NCI-H345 treated with DMSO at 0.1 percent for 48 hours (cell line): ENCODE results near the gene TF.

Source experiments
- DNase-seq: peaks from one replicate; lab custom pipeline; 2025; ENCODE audit not compliant: unreplicated experiment; lab: John Stamatoyannopoulos, UW

The TF gene

DNA sequence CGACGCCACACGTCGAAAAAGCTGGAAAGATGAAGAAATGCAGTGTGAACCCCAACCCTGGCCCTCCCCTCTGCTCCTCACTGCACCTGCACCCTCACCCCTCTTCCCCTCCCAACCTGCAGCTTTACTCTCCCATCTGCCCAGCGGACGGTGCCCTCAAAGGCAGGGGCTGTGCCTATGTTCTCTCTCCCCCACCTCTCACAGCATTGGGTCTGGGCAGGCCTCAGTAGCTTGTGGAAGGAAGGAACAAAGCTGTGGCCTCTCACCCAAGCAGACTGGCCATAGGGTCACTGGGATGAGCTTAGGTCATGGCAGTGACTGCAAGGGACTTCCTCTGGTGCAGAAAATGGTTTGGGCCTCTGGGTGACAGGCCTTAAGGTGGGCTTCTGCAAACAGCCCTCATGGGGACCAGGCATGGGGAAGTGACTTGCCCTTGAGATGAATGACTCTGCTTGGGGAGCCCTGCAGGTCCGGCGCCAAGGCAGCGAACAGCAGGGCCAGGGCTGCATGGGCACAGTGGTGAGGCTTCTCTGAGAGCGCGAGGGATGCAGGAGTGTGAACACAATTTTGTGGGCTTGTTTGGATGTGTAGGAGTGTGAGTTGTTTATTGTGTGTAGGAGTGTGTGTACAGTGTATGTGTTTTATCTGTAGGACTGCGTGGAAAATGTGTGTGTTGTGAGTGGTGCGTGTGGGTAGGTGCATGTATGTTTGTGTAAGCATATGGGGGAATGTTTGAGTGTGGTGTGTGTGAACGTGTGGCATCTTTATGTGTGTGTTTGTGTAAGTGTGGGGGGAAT is 88.6 kb downstream of the TF start:
- DNase-seq, result no peak

GRCh38 chr3:133835418-133835743 is 89.2 kb downstream of the TF start:
- DNase-seq, result no peak

GRCh38 chr3:133835961-133836360 is 89.8 kb downstream of the TF start:
- no peak for DNase-seq

GRCh38 chr3:133836497-133837158 is 90.4 kb downstream of the TF start:
- no peak for DNase-seq

DNA sequence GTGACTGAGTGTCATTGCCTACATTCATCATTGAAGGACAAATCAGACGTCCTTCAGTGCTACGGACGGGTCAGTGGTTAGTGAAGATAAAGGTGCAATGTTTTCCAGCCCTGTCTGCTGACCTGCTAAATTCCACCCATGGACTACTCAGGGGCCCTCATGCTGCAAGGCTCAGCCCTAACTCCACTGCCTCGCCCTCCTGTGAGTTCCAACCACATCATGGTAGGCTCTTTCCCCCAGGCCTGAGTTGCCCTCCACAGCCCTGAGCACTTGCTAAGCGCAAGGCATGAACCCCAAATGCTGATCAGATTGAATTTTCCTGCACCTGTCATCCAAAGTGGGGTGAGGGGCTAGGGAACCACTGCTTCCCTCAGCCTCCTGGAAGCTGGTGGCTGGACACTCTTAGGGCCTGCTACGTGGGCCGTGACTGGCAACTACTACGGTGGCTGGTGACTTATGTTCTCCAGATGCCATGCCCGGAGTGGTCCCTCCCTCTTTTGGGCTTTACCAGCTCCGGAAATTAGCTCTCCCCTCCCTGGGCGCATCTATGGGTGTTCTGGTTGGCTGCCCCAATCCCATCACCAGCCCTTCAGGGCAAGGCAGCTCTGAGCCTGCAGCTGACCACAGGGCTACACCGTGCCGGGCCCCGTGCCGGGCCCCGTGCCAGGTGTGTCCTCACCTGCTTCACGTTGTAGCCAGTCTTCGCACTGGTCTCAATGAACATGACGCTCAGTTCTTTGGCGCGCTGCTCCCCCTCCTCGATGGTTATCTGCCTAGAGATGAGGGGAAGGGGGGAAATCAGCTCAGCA is 91.5 kb downstream of the TF start:
- no peak for DNase-seq

GRCh38 chr3:133838296-133838789 is 92.2 kb downstream of the TF start:
- no peak for DNase-seq

DNA sequence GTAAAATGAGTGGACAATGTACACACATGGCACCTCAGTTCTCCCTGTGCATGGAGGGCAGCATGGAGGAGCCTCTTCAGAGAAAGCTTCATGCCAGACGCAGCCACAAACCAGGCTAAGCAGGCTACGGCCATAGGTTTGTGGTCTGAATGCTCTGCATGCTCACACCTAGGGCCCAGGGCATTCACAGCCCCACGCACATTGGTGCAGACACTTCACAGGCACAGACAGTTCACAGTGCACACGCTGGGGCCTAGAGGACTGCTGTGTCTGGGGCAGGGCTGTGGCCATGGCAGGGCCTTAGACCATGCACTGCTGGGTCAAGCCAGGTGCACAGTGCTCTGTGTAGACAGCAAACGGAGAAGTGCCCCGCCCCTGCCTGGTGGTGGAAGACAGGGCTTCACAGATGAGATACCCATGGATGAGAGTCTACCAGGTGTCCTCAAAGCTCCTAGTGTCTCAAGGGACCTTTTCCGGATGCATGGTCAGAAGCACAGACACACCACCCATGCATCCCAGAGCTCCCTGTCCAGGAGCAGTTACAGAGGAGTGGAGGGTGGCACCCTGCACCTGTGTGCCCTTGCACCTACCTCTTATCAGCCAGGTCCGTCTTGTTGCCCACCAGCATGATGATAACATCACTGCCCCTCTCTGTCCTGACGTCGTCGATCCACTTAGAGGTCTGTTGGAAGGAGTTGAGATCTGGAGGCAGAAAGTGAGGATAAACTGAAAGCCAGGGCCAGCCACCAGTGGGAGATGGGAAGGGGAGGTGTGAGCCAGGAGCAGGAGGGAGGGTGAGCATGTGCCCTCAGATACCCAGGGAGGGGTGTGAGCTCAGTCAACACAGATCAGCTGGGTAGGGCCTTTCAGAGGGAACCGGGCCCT is 93.0 kb downstream of the TF start:
- no peak for DNase-seq

GRCh38 chr3:133840055-133840737 is 94.0 kb downstream of the TF start:
- no peak for DNase-seq

DNA sequence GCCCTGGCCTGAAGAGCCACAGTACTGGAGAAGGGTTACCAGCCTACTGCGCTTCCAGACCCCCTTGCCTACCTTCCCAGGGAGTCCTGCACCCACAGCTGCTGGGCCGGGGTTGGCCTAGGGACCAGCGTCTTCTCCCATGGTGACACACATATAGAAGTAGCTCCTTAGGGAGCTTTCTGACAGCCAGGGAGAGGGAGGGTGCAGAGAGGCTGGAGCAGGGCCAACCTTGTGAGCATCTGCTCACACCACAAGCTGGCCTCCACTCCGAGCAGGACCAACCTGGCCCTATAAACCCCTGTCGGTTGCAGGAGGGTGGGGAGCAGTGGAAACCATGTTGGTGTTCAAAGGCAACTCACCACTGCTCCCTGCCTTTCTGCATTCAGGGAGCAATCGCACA is 94.6 kb downstream of the TF start:
- no peak for DNase-seq

- no peak for DNase-seq
These were observed 95.0 kb downstream of the TF start for GRCh38 chr3:133841196-133841595.

DNA sequence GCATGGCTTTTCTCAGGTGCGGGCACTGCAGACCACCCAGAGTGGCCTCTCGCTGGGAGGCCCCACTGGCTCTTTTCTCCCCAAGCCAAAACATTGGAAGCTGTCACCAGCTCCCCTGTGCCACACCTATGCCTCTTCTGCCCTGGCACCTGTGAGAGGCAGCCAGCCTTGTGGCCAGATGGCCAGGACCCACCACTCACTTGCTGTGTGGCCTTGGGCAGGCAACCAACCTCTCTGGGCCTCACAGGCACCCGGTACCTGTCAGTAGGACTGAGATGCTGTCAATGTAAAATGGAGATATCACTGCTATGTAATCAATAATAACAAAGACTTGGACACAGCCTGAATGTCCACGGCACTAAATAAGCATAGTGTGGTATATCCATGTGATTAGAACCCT is 96.0 kb downstream of the TF start:
- no peak for DNase-seq

- DNase-seq, result no peak
These were observed 97.4 kb downstream of the TF start for GRCh38 chr3:133843634-133844033.

DNA sequence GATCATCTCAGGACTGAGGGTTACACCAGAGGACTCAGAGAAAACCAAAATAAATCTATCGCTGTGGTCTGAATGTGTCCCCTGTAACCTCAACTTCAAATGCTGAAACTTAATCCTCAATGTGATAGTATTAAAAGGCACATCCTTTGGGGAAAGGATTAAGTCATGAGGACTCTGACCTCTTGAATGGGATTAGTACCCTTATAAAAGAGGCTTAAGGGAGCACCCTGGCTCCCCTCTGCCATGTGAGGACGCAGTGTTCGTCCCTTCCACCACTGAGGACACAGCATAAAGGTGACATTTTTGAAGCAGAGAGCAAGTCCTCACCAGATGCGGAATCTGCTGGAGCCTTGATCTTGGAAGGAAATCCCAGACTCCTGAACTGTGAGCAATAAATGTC is 98.9 kb downstream of the TF start:
- no peak for DNase-seq
